Stomach (tissue), 9 donors: ENCODE measurements around the gene AQP12B. TPM values are rescaled to one million over a fixed set of nuclear protein-coding genes. Genes with fewer than 3 reads are reported as not detected.

Experiments used
- DNase-seq, 2 donors: peaks; one replicate each; pipeline versions ENCODE4 v3.0.0 to v3.0.0-alpha.2; 2013 to 2019
- H3K27ac ChIP-seq, 5 donors: fragments of 200-600 bp in 4 of 5; sonication (generic) in 4 of 5; one replicate each; pipeline ENCODE4 v1.5.1; 2013 to 2019; ENCODE audit warnings: mild to moderate bottlenecking in 1 of 5, moderate library complexity in 1 of 5
- H3K27me3 ChIP-seq, 3 donors: fragments of 200-600 bp; sonication (generic); one replicate each; pipeline ENCODE4 v1.5.1; 2017 to 2019; ENCODE audit warnings: mixed run types in 1 of 3
- H3K36me3 ChIP-seq, 4 donors: fragments of 200-600 bp; sonication (generic); 1 replicate in 3 of 4; 2 replicates in 1 of 4; pipeline ENCODE4 v1.5.1; 2016 to 2019
- H3K4me1 ChIP-seq, 4 donors: fragments of 200-600 bp; sonication (generic); one replicate each; pipeline ENCODE4 v1.5.1; 2016 to 2019
- H3K4me3 ChIP-seq, 4 donors: fragments of 200-600 bp; sonication (generic) in 3 of 4; one replicate each; pipeline ENCODE4 v1.5.1; 2016 to 2019; ENCODE audit warnings: mild to moderate bottlenecking in 1 of 4
- H3K9me3 ChIP-seq, 4 donors: fragments of 200-600 bp; sonication (generic); one replicate each; pipeline ENCODE4 v1.5.1; 2016 to 2019
- CTCF ChIP-seq, 7 experiments: fragments of 450-650 bp in 4 of 7; fragments of 200-600 bp in 3 of 7; sonication (generic) in 3 of 7; IDR thresholded peaks; one replicate each; pipeline ENCODE4 v1.5.1; 2016 to 2019; ENCODE audit warnings: antibody characterized with exemption in 7 of 7, control low read depth in 2 of 7, mild to moderate bottlenecking in 1 of 7
- EP300 ChIP-seq: sonication (generic); formaldehyde crosslinking; IDR thresholded peaks from one replicate; pipeline ENCODE4 v1.6.1; 2017; ENCODE audit warnings: antibody characterized with exemption
- POLR2A ChIP-seq, 4 donors: fragments of 450-650 bp; IDR thresholded peaks; one replicate each; pipeline ENCODE4 v1.6.1; 2016; ENCODE audit warnings: antibody characterized with exemption in 4 of 4, control low read depth in 2 of 4, mild to moderate bottlenecking in 1 of 4, moderate library complexity in 1 of 4
- POLR2AphosphoS5 ChIP-seq, 3 donors: sonication (generic); formaldehyde crosslinking; IDR thresholded peaks; one replicate each; pipeline ENCODE4 v1.6.1; 2016; ENCODE audit warnings: antibody characterized with exemption in 3 of 3
- WGBS, 5 donors: extraction: QIAGEN DNeasy Blood & Tissue Kit in 3 of 5; methylation state at CpG; one replicate each; pipeline versions ENCODE4 v1.1.5 to v1.1.7; 2013 to 2018; 5-methylcytosine and 5-hydroxymethylcytosine counted together
- intact Hi-C: fragments of 100-400 bp; cut with DNase I; formaldehyde crosslinking; loops from one replicate; pipeline ENCODE4 v1.15.1; 2023; ENCODE audit warnings: low total_unique reads
- polyA plus RNA-seq, 3 donors: library from polyadenylated mRNA; stranded (reverse); fragments of 200-250 nt; gene quantifications; one replicate each; pipeline ENCODE4 v1.2.3, GENCODE V29; 2013
- total RNA-seq, 5 donors: library from RNA; depleted of rRNA; stranded (reverse); fragments of >200 nt; gene quantifications; one replicate each; pipeline versions ENCODE4 v1.1.0 to v1.2.3, GENCODE V29; 2014 to 2016
- donor health status: healthy with polysubstance abuse.
- donor health status: Bipolar disorder and iron deficiency.
- donor health status: healthy.

Gene AQP12B
- total and polyA plus RNA-seq, 8 donors: 0.46 to 0.89 TPM; not detected in 6

- H3K4me3 ChIP-seq: no peak overlapping the region
- WGBS, 5 donors: 78 to 90% (median 87%) methylated on average over 5 to 9 of the region's 9 CpGs
- intact Hi-C loops: no loop called here
- no peak for DNase-seq
- TF ChIP-seq POLR2A (IDR thresholded peaks at IDR 0.05): no peak
- no peak for TF ChIP-seq EP300
- no peak for TF ChIP-seq POLR2AphosphoS5 (IDR thresholded peaks at IDR 0.05)
- TF ChIP-seq CTCF (IDR thresholded peaks at IDR 0.05): no peak
- no peaks in the 10 kb centered on the region for H3K36me3 ChIP-seq
- H3K9me3 ChIP-seq: no peaks in the 10 kb centered on the region
- no peak overlapping the region for H3K27ac ChIP-seq
- no peaks in the 10 kb centered on the region for H3K4me1 ChIP-seq
- peaks cover 0 to 15% (median 0%) of the 10 kb centered on the region in 3 donors for H3K27me3 ChIP-seq
Measured at GRCh38 chr2:240711296-240711695, 28.6 kb upstream of the AQP12B start.

- no peaks in the 10 kb centered on the region for H3K36me3 ChIP-seq
- no peak overlapping the region for H3K27ac ChIP-seq
- intact Hi-C loops: loop anchor here (10.0 kb wide), 1 partner anchor 204 kb away; no protein-coding TSS in a partner anchor
- 61 to 75% (median 71%) methylated on average over 7 of the region's 7 CpGs for WGBS, 5 donors
- H3K27me3 ChIP-seq: peaks cover 0 to 35% (median 0%) of the 10 kb centered on the region in 3 donors
- no peak for DNase-seq
- H3K9me3 ChIP-seq: no peaks in the 10 kb centered on the region
- TF ChIP-seq POLR2AphosphoS5 (IDR thresholded peaks at IDR 0.05): no peak
- H3K4me3 ChIP-seq: no peak overlapping the region
- H3K4me1 ChIP-seq: no peaks in the 10 kb centered on the region
Measured at GRCh38 chr2:240708457-240708856, 25.8 kb upstream of the AQP12B start.

- H3K36me3 ChIP-seq: no peaks in the 10 kb centered on the region
- WGBS, 5 donors: 70 to 78% (median 74%) methylated on average over 10 of the region's 10 CpGs
- peaks cover 0 to 41% (median 0%) of the 10 kb centered on the region in 3 donors for H3K27me3 ChIP-seq
- DNase-seq: no peak
- no peaks in the 10 kb centered on the region for H3K9me3 ChIP-seq
- no peak for TF ChIP-seq EP300
- no peak for TF ChIP-seq POLR2A (IDR thresholded peaks at IDR 0.05)
- no peak for TF ChIP-seq CTCF (IDR thresholded peaks at IDR 0.05)
- no peak for TF ChIP-seq POLR2AphosphoS5 (IDR thresholded peaks at IDR 0.05)
- H3K4me3 ChIP-seq: no peak overlapping the region
- H3K4me1 ChIP-seq: no peaks in the 10 kb centered on the region
- no peak overlapping the region for H3K27ac ChIP-seq
- intact Hi-C loops: loop anchor here (10.0 kb wide), 1 partner anchor 203 kb away; no protein-coding TSS in a partner anchor
Measured at GRCh38 chr2:240707821-240708220, 25.1 kb upstream of the AQP12B start.

DNA sequence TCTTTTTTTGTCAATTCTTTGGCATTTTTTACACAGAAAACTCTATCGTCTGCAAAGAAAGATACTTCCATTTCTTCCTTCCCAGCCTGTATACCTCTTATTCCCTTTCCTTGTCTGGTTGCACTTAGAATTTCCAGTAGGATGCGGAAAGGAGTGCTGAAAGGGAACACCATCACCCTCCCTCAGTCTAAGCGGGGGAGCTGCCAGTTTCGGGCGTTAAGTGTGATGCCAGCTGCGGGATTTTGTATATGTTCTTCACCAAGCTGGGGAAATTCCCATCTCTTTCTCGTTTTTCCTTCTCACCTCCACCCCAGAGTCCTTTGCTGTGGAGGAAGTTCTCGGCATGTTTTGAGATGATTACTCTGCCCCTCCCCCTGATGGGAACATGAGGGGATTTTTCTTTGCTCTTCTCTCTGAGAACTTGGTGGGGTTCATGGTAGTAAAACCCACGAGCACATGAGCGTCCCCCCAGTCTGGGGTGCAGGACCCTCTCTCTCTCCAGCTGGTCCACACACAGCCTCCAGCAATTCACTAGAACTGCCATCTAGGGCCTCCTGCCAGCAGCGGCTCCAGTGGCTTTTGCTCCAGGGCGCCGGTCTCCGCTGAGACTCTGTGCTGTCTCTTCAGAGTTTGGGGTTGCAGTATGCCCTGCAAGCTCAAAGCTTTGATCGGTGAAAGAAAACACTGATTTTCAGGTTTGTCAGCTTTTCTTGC lies 24.5 kb upstream of the AQP12B start:
- TF ChIP-seq POLR2A (IDR thresholded peaks at IDR 0.05) (no peak), CTCF (IDR thresholded peaks at IDR 0.05) (no peak), POLR2AphosphoS5 (IDR thresholded peaks at IDR 0.05) (no peak), EP300 (no peak)
- Histone ChIP-seq H3K27me3 (peaks cover 0 to 47% (median 0%) of the 10 kb centered on the region in 3 donors), H3K36me3 (no peaks in the 10 kb centered on the region), H3K27ac (no peak overlapping the region), H3K4me1 (no peaks in the 10 kb centered on the region), H3K4me3 (no peak overlapping the region), H3K9me3 (no peaks in the 10 kb centered on the region)
- 66 to 73% (median 69%) methylated on average over 13 to 15 of the region's 15 CpGs for WGBS, 5 donors
- no peak for DNase-seq
- intact Hi-C loops: loop anchor here (10.0 kb wide), 1 partner anchor 202 kb away; no protein-coding TSS in a partner anchor
